ENCODE results near the gene WDR47. TPM values are rescaled to one million over a fixed set of nuclear protein-coding genes. Genes with fewer than 3 reads are reported as not detected.

Gene WDR47
- total and polyA plus RNA-seq, 10 of the 15 experiments (the other 5 are each of a cell fraction or from before 2014, with no cell fraction given), result 2.4 to 9.7 (median 5.9) TPM

GRCh38 chr1:109083501-109083900, 41.6 kb upstream of the WDR47 start:
- H3K9ac ChIP-seq (ENCODE audit: control insufficient read depth, insufficient read depth, low read length), result no peak overlapping the region
- H2AFZ ChIP-seq (ENCODE audit: control insufficient read depth, low read depth, low read length), result no peak overlapping the region
- no peak for FAIRE-seq
- no TSS peak for BruUV-seq (replicated peaks)
- WGBS (ENCODE audit: insufficient coverage, insufficient replicate concordance, low lambda C conversion rate, missing lambda C conversion rate), result 57% methylated on average over 3 of the region's 3 CpGs
- H3K27me3 ChIP-seq (replicated peaks in 1 of 2; ENCODE audit: control insufficient read depth in 2 of 2, insufficient read depth in 2 of 2, low read length in 1 of 2), result no peaks in the 10 kb centered on the region
- ChIA-PET SMC1A (ENCODE audit: uncharacterized antibody, unreplicated experiment) (interaction anchor here (0.6 to 1.2 kb wide), 3 partner anchors 8 to 110 kb away, joined by 3 to 5 read pairs (median 5); no protein-coding TSS in a partner anchor), POLR2A (interaction anchor here (1.9 kb wide), 1 partner anchor 17 kb away, joined by 11 read pairs; no protein-coding TSS in a partner anchor), RAD21 (ENCODE audit: unreplicated experiment) (interaction anchor here (1.1 kb wide), 1 partner anchor 8 kb away, joined by 3 read pairs; no protein-coding TSS in a partner anchor), CTCF (interaction anchor here (1.0 to 2.0 kb wide), 5 partner anchors 8 to 52 kb away, joined by 3 to 12 read pairs (median 4); no protein-coding TSS in a partner anchor)
- no peak overlapping the region for H3K4me3 ChIP-seq
- no peak for DNase-seq (ENCODE audit: low read depth, low spot score)
- H3K4me2 ChIP-seq (ENCODE audit: control insufficient read depth, insufficient read depth), result no peak overlapping the region
- H3K4me1 ChIP-seq (ENCODE audit: control insufficient read depth, insufficient read depth, low read length), result no peaks in the 10 kb centered on the region
- in situ Hi-C loops (cut with MboI), result no loop called here
- no peaks in the 10 kb centered on the region for H3K36me3 ChIP-seq (ENCODE audit: control insufficient read depth in 2 of 2, insufficient read depth in 2 of 2, low read length in 1 of 2)
- H3K79me2 ChIP-seq (ENCODE audit: control insufficient read depth, insufficient read depth, low read length), result no peaks in the 10 kb centered on the region
- no peak for ATAC-seq
- intact Hi-C loops (cut with micrococcal nuclease; ENCODE audit: unreplicated experiment), result no loop called here
- no peak overlapping the region for H3K27ac ChIP-seq (ENCODE audit: control insufficient read depth, insufficient read depth)
- no peaks in the 10 kb centered on the region for H4K20me1 ChIP-seq (ENCODE audit: control insufficient read depth, insufficient read depth)
- no peaks in the 10 kb centered on the region for H3K9me3 ChIP-seq (replicated peaks; ENCODE audit: control insufficient read depth, insufficient read depth, low read length)
- TF ChIP-seq RELA (IDR thresholded peaks at IDR 0.05; ENCODE audit: borderline replicate concordance, partially characterized antibody) (no peak), IKZF2 (IDR thresholded peaks at IDR 0.05) (no peak), MTA3 (IDR thresholded peaks at IDR 0.05; ENCODE audit: borderline replicate concordance, low read length) (no peak), NR2C2 (IDR thresholded peaks at IDR 0.05; ENCODE audit: borderline replicate concordance, control insufficient read depth, insufficient read length, low read depth) (no peak), E2F8 (IDR thresholded peaks at IDR 0.05; ENCODE audit: low read depth, partially characterized antibody) (no peak), TCF12 (IDR thresholded peaks at IDR 0.05; ENCODE audit: low read depth, low read length) (no peak), CEBPZ (IDR thresholded peaks at IDR 0.05; ENCODE audit: low read depth, low read length) (no peak), USF1 (IDR thresholded peaks at IDR 0.05; ENCODE audit: borderline replicate concordance, extremely low read length, insufficient read depth, low read depth, low read length) (no peak), RB1 (IDR thresholded peaks at IDR 0.05; ENCODE audit: borderline replicate concordance) (no peak), NFIC (IDR thresholded peaks at IDR 0.05; ENCODE audit: low read depth, low read length) (no peak), MYC (IDR thresholded peaks at IDR 0.05; ENCODE audit: insufficient read depth, insufficient read length, insufficient replicate concordance, low read length, severe bottlenecking) (no peak)
- TF ChIP-seq, protein P1, sequence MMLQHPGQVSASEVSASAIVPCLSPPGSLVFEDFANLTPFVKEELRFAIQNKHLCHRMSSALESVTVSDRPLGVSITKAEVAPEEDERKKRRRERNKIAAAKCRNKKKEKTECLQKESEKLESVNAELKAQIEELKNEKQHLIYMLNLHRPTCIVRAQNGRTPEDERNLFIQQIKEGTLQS (IDR thresholded peaks at IDR 0.05; ENCODE audit: borderline replicate concordance, extremely low read depth, low read depth, low read length), result no peak
- TF ChIP-seq, protein P2, sequence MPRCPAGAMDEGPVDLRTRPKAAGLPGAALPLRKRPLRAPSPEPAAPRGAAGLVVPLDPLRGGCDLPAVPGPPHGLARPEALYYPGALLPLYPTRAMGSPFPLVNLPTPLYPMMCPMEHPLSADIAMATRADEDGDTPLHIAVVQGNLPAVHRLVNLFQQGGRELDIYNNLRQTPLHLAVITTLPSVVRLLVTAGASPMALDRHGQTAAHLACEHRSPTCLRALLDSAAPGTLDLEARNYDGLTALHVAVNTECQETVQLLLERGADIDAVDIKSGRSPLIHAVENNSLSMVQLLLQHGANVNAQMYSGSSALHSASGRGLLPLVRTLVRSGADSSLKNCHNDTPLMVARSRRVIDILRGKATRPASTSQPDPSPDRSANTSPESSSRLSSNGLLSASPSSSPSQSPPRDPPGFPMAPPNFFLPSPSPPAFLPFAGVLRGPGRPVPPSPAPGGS (IDR thresholded peaks at IDR 0.05; ENCODE audit: borderline replicate concordance, insufficient read depth, low read depth, low read length, poor library complexity, severe bottlenecking), result no peak
- TF ChIP-seq, protein P3, sequence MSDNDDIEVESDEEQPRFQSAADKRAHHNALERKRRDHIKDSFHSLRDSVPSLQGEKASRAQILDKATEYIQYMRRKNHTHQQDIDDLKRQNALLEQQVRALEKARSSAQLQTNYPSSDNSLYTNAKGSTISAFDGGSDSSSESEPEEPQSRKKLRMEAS (IDR thresholded peaks at IDR 0.05; ENCODE audit: low read depth, low read length), result no peak
